Measurements from ENCODE around the gene MPHOSPH6.

DNA sequence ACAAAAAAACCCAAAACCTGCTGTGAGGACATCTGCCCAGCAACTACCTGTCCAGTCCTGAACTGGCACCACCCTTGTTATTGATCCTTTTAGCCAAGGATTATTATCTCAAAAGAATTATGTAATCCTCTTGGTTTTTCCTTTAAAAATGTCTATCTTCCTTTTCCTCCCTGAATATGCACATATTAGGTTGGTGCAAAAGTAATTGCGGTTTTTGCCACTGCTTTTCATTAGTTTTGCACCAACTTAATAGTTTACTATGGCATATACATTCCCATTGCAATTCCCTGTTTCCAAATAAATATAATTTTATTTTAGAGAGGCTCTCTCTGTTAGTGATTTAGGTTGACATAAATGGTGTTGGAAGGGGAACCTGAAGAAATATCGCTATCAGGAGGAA, 51.3 kb downstream of the MPHOSPH6 start:
- TF ChIP-seq CTCF (IDR thresholded peaks at IDR 0.05; ENCODE audit: borderline replicate concordance, extremely low read depth, low read length, poor library complexity, severe bottlenecking), result no peak
- TF ChIP-seq EZH2 (IDR thresholded peaks at IDR 0.05; ENCODE audit: borderline replicate concordance, low read depth, low read length, severe bottlenecking), result no peak
